ENCODE measurements around the gene SULT4A1. TPM values are rescaled to one million over a fixed set of nuclear protein-coding genes. Genes with fewer than 3 reads are reported as not detected.

The SULT4A1 gene
- total and polyA plus RNA-seq, 2 experiments from 2014 or later: 4.7 to 5.2 TPM

DNA sequence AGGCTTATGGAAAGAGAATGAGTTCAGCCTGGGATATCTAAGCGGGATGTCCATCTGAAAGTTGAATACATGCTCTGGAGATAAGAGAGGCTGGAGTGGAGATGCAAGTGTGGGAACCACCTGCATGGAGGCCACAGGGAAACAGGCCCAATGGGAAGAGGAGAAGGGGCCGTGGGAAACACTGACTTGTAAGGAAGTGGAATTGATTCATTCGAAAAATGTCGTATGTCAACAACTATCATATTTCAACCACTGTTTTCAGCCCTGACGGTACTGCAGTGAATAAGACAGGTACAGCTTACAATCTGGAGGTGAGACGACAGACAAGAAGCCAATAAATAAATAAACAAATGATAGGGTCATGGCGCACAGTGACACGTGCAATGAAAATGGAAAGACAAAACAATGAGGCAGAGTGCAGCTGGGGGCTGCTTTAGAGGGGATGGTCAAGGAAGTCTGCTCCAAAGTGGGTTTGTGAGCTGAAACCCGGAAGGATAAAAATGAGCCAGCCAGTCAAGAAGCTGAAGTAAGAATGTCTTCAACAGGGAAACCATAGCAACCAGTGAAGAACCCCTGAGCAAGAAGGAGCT is 86.1 kb downstream of the SULT4A1 start:
- H3K27ac Mint-ChIP-seq: no peak overlapping the region
- Histone ChIP-seq H3K4me3 (no peak overlapping the region), H3F3A (replicated peaks; ENCODE audit: low read depth) (no peaks in the 10 kb centered on the region), H4K20me1 (replicated peaks; ENCODE audit: insufficient read depth) (no peaks in the 10 kb centered on the region), H3K27me3 (ENCODE audit: insufficient read depth) (no peaks in the 10 kb centered on the region), H3K36me3 (ENCODE audit: insufficient read depth) (no peaks in the 10 kb centered on the region), H2AFZ (no peak overlapping the region), H3K27ac (ENCODE audit: low read depth) (no peak overlapping the region), H3K79me2 (replicated peaks; ENCODE audit: insufficient read depth) (no peaks in the 10 kb centered on the region), H3K4me1 (ENCODE audit: insufficient read depth) (no peaks in the 10 kb centered on the region), H3K4me2 (no peak overlapping the region), H3K9me2 (ENCODE audit: insufficient read depth) (no peaks in the 10 kb centered on the region)
- no peaks in the 10 kb centered on the region for H3K4me1 Mint-ChIP-seq
- no peak for ATAC-seq
- DNase-seq (ENCODE audit: low spot score): no peak
- no peak for TF ChIP-seq EZH2phosphoT487 (IDR thresholded peaks at IDR 0.05; ENCODE audit: unreplicated experiment)
- TF ChIP-seq, protein P1, sequence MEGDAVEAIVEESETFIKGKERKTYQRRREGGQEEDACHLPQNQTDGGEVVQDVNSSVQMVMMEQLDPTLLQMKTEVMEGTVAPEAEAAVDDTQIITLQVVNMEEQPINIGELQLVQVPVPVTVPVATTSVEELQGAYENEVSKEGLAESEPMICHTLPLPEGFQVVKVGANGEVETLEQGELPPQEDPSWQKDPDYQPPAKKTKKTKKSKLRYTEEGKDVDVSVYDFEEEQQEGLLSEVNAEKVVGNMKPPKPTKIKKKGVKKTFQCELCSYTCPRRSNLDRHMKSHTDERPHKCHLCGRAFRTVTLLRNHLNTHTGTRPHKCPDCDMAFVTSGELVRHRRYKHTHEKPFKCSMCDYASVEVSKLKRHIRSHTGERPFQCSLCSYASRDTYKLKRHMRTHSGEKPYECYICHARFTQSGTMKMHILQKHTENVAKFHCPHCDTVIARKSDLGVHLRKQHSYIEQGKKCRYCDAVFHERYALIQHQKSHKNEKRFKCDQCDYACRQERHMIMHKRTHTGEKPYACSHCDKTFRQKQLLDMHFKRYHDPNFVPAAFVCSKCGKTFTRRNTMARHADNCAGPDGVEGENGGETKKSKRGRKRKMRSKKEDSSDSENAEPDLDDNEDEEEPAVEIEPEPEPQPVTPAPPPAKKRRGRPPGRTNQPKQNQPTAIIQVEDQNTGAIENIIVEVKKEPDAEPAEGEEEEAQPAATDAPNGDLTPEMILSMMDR (conservative IDR thresholded peaks at IDR 0.05; ENCODE audit: low read depth in 2 of 2): no peak
- TF ChIP-seq EZH2 (IDR thresholded peaks at IDR 0.05; ENCODE audit: low read depth, unreplicated experiment): no peak
- TF ChIP-seq ZNF462 (CRISPR knock-in tag; IDR thresholded peaks at IDR 0.05): no peak
- TF ChIP-seq STAT1 (IDR thresholded peaks at IDR 0.05; ENCODE audit: unreplicated experiment): no peak
- no peak for TF ChIP-seq NANOG (IDR thresholded peaks at IDR 0.05; ENCODE audit: borderline replicate concordance)
- no peak for TF ChIP-seq POLR2AphosphoS5 (IDR thresholded peaks at IDR 0.05; ENCODE audit: low read depth)
- TF ChIP-seq, protein P2, sequence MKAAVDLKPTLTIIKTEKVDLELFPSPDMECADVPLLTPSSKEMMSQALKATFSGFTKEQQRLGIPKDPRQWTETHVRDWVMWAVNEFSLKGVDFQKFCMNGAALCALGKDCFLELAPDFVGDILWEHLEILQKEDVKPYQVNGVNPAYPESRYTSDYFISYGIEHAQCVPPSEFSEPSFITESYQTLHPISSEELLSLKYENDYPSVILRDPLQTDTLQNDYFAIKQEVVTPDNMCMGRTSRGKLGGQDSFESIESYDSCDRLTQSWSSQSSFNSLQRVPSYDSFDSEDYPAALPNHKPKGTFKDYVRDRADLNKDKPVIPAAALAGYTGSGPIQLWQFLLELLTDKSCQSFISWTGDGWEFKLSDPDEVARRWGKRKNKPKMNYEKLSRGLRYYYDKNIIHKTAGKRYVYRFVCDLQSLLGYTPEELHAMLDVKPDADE (IDR thresholded peaks at IDR 0.05): no peak
- TF ChIP-seq REST (IDR thresholded peaks at IDR 0.05; ENCODE audit: unreplicated experiment): no peak
- no peak for TF ChIP-seq CREB1 (CRISPR knock-in tag; IDR thresholded peaks at IDR 0.05; ENCODE audit: low read depth)
- no peak for TF ChIP-seq JUNB (IDR thresholded peaks at IDR 0.05; ENCODE audit: unreplicated experiment)
- no peak for TF ChIP-seq ZNF114 (CRISPR knock-in tag; IDR thresholded peaks at IDR 0.05)
- TF ChIP-seq ZNF331 (CRISPR knock-in tag; IDR thresholded peaks at IDR 0.05; ENCODE audit: low read depth): no peak
- H3K4me3 Mint-ChIP-seq: no peak overlapping the region
- no peaks in the 10 kb centered on the region for H3K27me3 Mint-ChIP-seq (ENCODE audit: insufficient read depth, low read depth, poor library complexity)
- H3K36me3 Mint-ChIP-seq (ENCODE audit: low read depth): no peaks in the 10 kb centered on the region
- no peaks in the 10 kb centered on the region for H3K9me3 Mint-ChIP-seq

All from GM23338 (cell line).